Activated naive CD8-positive, alpha-beta T cell treated with anti-CD3 and anti-CD28 coated beads, Interleukin-2, amount 10 ng/mL, durations not matched to agents 7 days and 5 days (primary cell): ENCODE data around the gene TRIM27. TPM values are rescaled to one million over a fixed set of nuclear protein-coding genes. Genes with fewer than 3 reads are reported as not detected.
"Not testable (repeated sequence)": the region's sequence is repeated elsewhere in the genome, so short reads cannot be mapped to it uniquely, and the experiment has no call there.

Experiments used
- ATAC-seq: fragments of 150-1000 bp; cut with Tn5 transposase; one replicate; pipeline ENCODE4 v1.10.0; 2021; ENCODE audit warnings: low read depth, moderate library complexity
- POLR2A ChIA-PET: fragments of 350-600 bp; sonication (Branson Sonifier 250); formaldehyde crosslinking; loops from one replicate; lab custom pipeline; 2021; ENCODE audit warnings: antibody characterized with exemption; lab: Charles Lee
- DNase-seq: peaks from one replicate; pipeline ENCODE4 v3.0.0; 2021
- H3K27ac Mint-ChIP-seq: one replicate; pipeline ENCODE4 v1.8.0; 2022; ENCODE audit warnings: mild to moderate bottlenecking, mixed read lengths
- H3K27me3 Mint-ChIP-seq: one replicate; pipeline ENCODE4 v1.8.0; 2022; ENCODE audit warnings: mild to moderate bottlenecking, moderate library complexity, mixed read lengths
- H3K36me3 Mint-ChIP-seq: one replicate; pipeline ENCODE4 v1.8.0; 2021; ENCODE audit warnings: mild to moderate bottlenecking, mixed read lengths
- H3K4me1 Mint-ChIP-seq: one replicate; pipeline ENCODE4 v1.8.0; 2021; ENCODE audit warnings: mixed read lengths
- H3K4me3 Mint-ChIP-seq: one replicate; pipeline ENCODE4 v1.8.0; 2022; ENCODE audit warnings: mild to moderate bottlenecking, moderate library complexity, mixed read lengths
- H3K9me3 Mint-ChIP-seq: one replicate; pipeline ENCODE4 v1.8.0; 2021; ENCODE audit warnings: mixed read lengths
- total RNA-seq, 2 experiments: library from RNA; stranded (reverse); gene quantifications; one replicate each; pipeline ENCODE4 v1.2.3, GENCODE V29; 2021

Gene TRIM27
- total RNA-seq, 2 experiments from 2014 or later: 64.4 to 67.1 TPM

- H3K36me3 Mint-ChIP-seq: no peaks in the 10 kb centered on the region
- ATAC-seq (no peak), DNase-seq (no peak)
- POLR2A ChIA-PET: interaction anchor here (0.6 kb wide), 1 partner anchor 9 kb away, joined by 4 read pairs; no protein-coding TSS in a partner anchor
- H3K4me1 Mint-ChIP-seq: peaks cover 5% of the 10 kb centered on the region
- no peaks in the 10 kb centered on the region for H3K9me3 Mint-ChIP-seq
- H3K27me3 Mint-ChIP-seq: peaks cover 14% of the 10 kb centered on the region
- H3K27ac Mint-ChIP-seq: no peak overlapping the region
- no peak overlapping the region for H3K4me3 Mint-ChIP-seq
Measured at GRCh38 chr6:28933069-28933468, 9.3 kb upstream of the TRIM27 start.

DNA sequence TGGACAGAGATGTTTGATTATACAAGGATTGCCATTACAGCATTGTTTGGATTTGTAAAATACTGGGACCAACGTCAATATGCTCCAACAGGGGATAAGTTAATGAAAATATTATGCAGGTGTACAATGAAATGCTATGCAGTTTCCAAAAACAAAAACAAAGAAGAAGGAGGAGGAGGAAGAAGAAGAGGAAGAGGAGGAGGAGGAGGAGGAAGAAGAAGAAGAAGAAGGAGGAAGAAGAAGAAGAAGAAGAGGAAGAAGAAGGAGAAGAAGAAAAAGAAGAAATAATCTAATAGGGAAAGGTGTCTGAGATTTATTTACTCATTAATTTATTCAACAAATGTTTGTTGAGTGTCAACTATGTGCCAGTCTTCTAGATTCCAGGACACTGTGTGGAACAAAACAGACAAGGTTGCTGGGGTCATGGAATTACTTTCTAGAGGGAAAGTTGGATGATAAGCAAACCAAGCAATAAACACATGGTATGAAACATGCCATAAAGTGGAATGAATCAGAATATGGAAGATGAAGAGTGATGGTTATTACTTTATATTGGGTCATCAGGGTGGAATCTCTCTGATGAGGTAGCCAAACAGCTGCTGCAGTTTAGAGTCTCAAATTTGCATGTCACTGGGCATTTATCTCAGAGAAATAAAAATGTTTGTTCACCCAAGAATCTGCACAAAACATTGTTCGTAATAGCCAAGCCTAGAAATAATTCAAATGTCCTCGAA is 6.3 kb upstream of the TRIM27 start:
- POLR2A ChIA-PET: no interaction called here
- no peak overlapping the region for H3K4me3 Mint-ChIP-seq
- H3K9me3 Mint-ChIP-seq: no peaks in the 10 kb centered on the region
- ATAC-seq (no peak), DNase-seq (no peak)
- H3K27ac Mint-ChIP-seq: no peak overlapping the region
- H3K4me1 Mint-ChIP-seq: peaks cover 2% of the 10 kb centered on the region
- peaks cover 14% of the 10 kb centered on the region for H3K27me3 Mint-ChIP-seq
- no peaks in the 10 kb centered on the region for H3K36me3 Mint-ChIP-seq

- ATAC-seq, H3K4me1 Mint-ChIP-seq, H3K27ac Mint-ChIP-seq, H3K9me3 Mint-ChIP-seq, POLR2A ChIA-PET, DNase-seq, H3K36me3 Mint-ChIP-seq, H3K4me3 Mint-ChIP-seq: not testable (repeated sequence)
- peaks cover 14% of the 10 kb centered on the region for H3K27me3 Mint-ChIP-seq
Measured at GRCh38 chr6:28929339-28929738, 5.6 kb upstream of the TRIM27 start.

GRCh38 chr6:28927846-28928245 is 4.1 kb upstream of the TRIM27 start:
- Mint-ChIP-seq H3K27ac (no peak overlapping the region), H3K27me3 (peaks cover 12% of the 10 kb centered on the region), H3K4me1 (peaks cover 3% of the 10 kb centered on the region), H3K4me3 (no peak overlapping the region), H3K36me3 (no peaks in the 10 kb centered on the region), H3K9me3 (no peaks in the 10 kb centered on the region)
- ATAC-seq (no peak), DNase-seq (no peak)
- POLR2A ChIA-PET: no interaction called here

- no peaks in the 10 kb centered on the region for H3K9me3 Mint-ChIP-seq
- H3K36me3 Mint-ChIP-seq: peaks cover 25% of the 10 kb centered on the region
- peak overlapping the region; percentile 96 for H3K4me3 Mint-ChIP-seq
- H3K27me3 Mint-ChIP-seq: no peaks in the 10 kb centered on the region
- POLR2A ChIA-PET: interaction anchor here (0.5 to 4.4 kb wide), 22 partner anchors 9 to 1404 kb away, joined by 3 to 76 read pairs (median 4); partner anchors contain the start of genes TRIM39 and ZNF165
- DNase-seq (peak; percentile 66), ATAC-seq (peak; percentile 27)
- peaks cover 24% of the 10 kb centered on the region for H3K4me1 Mint-ChIP-seq
- peak overlapping the region; percentile 93 for H3K27ac Mint-ChIP-seq
Measured at GRCh38 chr6:28922821-28923317, 916 bp downstream of the TRIM27 start.

- peaks cover 24% of the 10 kb centered on the region for H3K4me1 Mint-ChIP-seq
- H3K27ac Mint-ChIP-seq: peak overlapping the region; percentile 93
- POLR2A ChIA-PET: interaction anchor here (0.5 to 4.4 kb wide), 19 partner anchors 8 to 1181 kb away, joined by 3 to 76 read pairs (median 5); partner anchors contain the start of gene ZNF165
- no peaks in the 10 kb centered on the region for H3K9me3 Mint-ChIP-seq
- ATAC-seq: no peak
- H3K36me3 Mint-ChIP-seq: peaks cover 30% of the 10 kb centered on the region
- DNase-seq: no peak
- H3K27me3 Mint-ChIP-seq: no peaks in the 10 kb centered on the region
- peak overlapping the region; percentile 96 for H3K4me3 Mint-ChIP-seq
Measured at GRCh38 chr6:28922004-28922820, 1.6 kb downstream of the TRIM27 start.

DNA sequence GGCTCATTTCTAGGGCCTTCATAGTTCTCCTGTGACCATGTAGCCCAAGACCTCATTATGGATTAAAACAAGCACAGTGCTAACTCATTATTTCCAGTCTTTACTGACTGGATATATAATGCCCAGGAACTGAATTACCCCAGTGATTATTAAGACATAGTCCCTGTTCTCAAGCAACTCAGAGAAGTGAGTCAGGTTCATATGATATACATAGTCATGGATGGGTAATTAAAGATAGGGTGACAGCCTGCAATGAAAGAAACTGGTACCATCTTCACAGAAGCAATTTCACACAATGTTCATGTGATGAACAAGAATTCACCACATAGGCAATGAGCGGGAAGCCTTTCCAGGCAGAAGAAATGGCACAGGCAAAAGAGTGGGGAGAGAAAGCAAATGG is 3.5 kb downstream of the TRIM27 start:
- Mint-ChIP-seq H3K4me3 (no peak overlapping the region), H3K27ac (peak overlapping the region; percentile 62), H3K4me1 (peaks cover 24% of the 10 kb centered on the region), H3K36me3 (peaks cover 40% of the 10 kb centered on the region), H3K9me3 (no peaks in the 10 kb centered on the region), H3K27me3 (no peaks in the 10 kb centered on the region)
- POLR2A ChIA-PET: no interaction called here
- DNase-seq: no peak
- no peak for ATAC-seq

- Mint-ChIP-seq H3K36me3 (peaks cover 43% of the 10 kb centered on the region), H3K27me3 (no peaks in the 10 kb centered on the region), H3K9me3 (no peaks in the 10 kb centered on the region), H3K4me3 (no peak overlapping the region), H3K27ac (no peak overlapping the region), H3K4me1 (peaks cover 7% of the 10 kb centered on the region)
- DNase-seq: no peak
- no peak for ATAC-seq
- POLR2A ChIA-PET: interaction anchor here (0.6 kb wide), 1 partner anchor 19 kb away, joined by 3 read pairs; no protein-coding TSS in a partner anchor
Measured at GRCh38 chr6:28914941-28915340, 8.8 kb downstream of the TRIM27 start.

DNA sequence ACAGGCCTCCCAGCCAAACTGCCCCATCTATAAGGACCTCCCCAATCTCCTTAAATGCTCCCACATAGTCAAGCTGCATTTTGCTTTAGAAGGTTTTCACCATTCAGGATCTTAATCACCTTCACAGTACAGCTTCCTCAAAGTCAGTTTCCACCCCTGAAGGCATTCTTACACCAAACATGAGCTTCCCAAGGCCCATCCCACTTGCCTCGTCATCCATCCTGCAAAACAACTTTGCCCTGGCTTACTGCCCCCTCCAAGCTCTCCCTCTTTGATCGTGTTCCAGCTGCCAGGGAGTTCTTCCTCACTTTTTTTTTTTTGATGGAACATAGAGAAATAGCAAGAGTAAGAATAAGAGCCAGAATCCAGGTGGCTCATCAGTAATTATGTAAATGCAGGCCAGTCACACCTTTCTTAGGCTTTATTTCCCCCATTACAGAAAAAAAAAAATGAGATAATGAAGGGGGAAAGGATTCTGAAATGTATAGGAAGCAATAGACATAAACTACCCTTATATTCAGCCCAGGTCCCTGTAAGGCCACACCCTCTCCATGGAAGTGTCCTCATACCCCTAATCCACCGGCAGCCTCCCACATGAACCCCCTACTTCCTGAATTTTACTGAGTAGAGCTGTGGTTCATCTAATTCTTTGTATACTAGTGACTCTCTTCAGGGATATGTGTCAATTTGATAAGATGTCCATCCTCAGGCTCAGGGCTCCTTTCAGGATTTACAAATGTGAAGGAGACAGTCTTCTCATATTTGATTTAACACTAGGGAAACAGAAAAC is 12.7 kb downstream of the TRIM27 start:
- no peaks in the 10 kb centered on the region for H3K27me3 Mint-ChIP-seq
- H3K27ac Mint-ChIP-seq: no peak overlapping the region
- H3K9me3 Mint-ChIP-seq: no peaks in the 10 kb centered on the region
- H3K36me3 Mint-ChIP-seq: peaks cover 33% of the 10 kb centered on the region
- POLR2A ChIA-PET: interaction anchor here (2.0 kb wide), 1 partner anchor 11 kb away, joined by 5 read pairs; no protein-coding TSS in a partner anchor
- H3K4me3 Mint-ChIP-seq: no peak overlapping the region
- DNase-seq (no peak), ATAC-seq (no peak)
- H3K4me1 Mint-ChIP-seq: peaks cover 3% of the 10 kb centered on the region

DNA sequence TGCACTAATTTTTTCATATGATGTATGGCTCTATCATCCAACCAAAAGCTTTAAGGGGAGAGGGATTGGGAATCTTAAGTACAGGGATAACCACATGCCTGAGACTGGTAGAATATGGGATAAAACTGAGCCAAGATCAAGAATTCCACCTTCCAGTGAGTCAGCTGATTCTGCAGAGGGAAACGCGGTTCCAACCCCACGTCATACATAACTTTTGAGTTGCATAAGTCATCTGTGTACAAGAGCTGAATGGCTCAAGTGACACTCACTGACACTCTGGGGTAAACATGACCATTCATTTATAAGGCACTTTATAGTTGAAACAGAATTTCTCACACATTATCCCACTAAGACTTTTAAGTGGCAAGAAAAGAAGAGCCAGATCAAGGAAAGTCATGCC is 16.4 kb downstream of the TRIM27 start:
- Mint-ChIP-seq H3K4me3 (no peak overlapping the region), H3K9me3 (no peaks in the 10 kb centered on the region), H3K27ac (no peak overlapping the region), H3K27me3 (no peaks in the 10 kb centered on the region), H3K4me1 (peaks cover 1% of the 10 kb centered on the region), H3K36me3 (peaks cover 55% of the 10 kb centered on the region)
- POLR2A ChIA-PET: interaction anchor here (0.7 to 1.1 kb wide), 2 partner anchors 12 to 29 kb away, joined by 3 to 6 read pairs; no protein-coding TSS in a partner anchor
- ATAC-seq (no peak), DNase-seq (no peak)

DNA sequence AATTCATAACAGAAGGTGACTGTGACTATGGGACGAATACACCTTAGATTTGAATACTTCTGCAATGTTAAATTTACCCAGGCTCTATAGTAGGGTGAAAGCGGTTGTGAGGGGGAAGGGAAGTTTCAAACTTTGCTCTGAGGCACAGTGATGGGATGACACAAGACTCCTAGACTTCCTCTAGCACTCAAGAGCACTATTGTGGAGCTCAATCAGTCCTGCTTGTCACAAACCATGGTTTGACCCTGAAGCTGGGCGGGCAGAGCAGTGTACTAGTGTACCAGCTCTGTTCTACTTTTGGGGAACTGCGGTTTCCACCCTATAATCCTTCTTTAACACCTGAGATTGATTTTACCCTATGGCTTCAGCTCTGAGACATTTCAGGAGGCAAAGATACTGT is 17.1 kb downstream of the TRIM27 start:
- no peak overlapping the region for H3K27ac Mint-ChIP-seq
- H3K27me3 Mint-ChIP-seq: no peaks in the 10 kb centered on the region
- POLR2A ChIA-PET: no interaction called here
- H3K36me3 Mint-ChIP-seq: peaks cover 55% of the 10 kb centered on the region
- DNase-seq (no peak), ATAC-seq (no peak)
- no peak overlapping the region for H3K4me3 Mint-ChIP-seq
- peaks cover 1% of the 10 kb centered on the region for H3K4me1 Mint-ChIP-seq
- H3K9me3 Mint-ChIP-seq: no peaks in the 10 kb centered on the region

DNA sequence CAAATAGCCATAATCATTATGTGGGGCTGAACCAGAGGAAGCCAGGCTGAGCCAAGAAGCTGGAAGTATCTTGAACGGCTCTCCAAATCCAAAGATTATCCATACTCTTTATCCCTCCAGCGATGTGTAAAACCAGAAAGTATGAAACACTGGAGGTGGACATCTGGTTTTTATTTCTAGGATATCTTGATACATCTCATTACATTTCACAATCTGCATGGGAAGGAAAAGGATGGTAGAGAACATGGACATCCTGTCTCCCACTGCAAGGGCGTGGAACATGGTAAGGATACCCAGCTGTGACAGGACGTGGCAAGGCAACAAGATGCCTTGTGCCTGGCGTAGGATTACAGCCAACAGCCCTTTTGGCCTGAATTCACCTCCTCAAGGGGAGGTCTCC is 20.1 kb downstream of the TRIM27 start:
- DNase-seq (no peak), ATAC-seq (no peak)
- H3K9me3 Mint-ChIP-seq: no peaks in the 10 kb centered on the region
- peaks cover 3% of the 10 kb centered on the region for H3K4me1 Mint-ChIP-seq
- no peak overlapping the region for H3K4me3 Mint-ChIP-seq
- H3K27ac Mint-ChIP-seq: no peak overlapping the region
- POLR2A ChIA-PET: interaction anchor here (1.2 kb wide), 1 partner anchor 19 kb away, joined by 3 read pairs; no protein-coding TSS in a partner anchor
- no peaks in the 10 kb centered on the region for H3K27me3 Mint-ChIP-seq
- peaks cover 41% of the 10 kb centered on the region for H3K36me3 Mint-ChIP-seq
